ENCODE measurements around the gene CST8.

DNA sequence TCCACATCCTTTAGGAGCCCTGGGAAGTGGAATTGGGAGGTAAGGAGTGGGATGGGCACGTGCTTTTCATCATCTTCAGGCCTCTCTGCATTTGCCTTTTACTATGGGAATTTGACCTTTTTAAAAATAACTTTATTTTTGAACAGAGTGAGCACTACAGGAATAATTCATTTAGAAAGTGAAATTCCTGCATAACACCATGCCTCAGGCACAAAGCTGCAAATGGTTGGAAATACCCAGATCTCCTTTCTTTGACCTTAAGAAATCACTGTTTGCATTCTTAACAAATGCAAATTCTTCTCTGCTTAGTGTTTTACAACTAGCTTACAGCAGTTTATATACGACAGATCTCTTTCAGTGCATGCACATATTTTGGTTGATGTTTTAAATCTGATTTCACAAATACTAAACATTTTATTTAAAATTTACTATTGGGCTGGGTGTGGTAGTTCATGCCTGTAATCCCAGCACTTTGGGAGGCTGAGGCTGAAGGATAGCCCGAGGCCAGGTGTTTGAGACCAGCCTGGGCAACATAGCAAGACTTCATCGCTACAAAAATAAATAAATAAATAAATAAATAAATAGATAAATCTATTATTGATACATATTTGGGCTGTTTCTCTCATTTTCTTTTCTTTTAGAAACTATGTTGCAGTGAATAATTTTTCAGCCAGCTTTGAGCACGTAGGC is 24.5 kb downstream of the CST8 start:
- TF ChIP-seq, protein P1, sequence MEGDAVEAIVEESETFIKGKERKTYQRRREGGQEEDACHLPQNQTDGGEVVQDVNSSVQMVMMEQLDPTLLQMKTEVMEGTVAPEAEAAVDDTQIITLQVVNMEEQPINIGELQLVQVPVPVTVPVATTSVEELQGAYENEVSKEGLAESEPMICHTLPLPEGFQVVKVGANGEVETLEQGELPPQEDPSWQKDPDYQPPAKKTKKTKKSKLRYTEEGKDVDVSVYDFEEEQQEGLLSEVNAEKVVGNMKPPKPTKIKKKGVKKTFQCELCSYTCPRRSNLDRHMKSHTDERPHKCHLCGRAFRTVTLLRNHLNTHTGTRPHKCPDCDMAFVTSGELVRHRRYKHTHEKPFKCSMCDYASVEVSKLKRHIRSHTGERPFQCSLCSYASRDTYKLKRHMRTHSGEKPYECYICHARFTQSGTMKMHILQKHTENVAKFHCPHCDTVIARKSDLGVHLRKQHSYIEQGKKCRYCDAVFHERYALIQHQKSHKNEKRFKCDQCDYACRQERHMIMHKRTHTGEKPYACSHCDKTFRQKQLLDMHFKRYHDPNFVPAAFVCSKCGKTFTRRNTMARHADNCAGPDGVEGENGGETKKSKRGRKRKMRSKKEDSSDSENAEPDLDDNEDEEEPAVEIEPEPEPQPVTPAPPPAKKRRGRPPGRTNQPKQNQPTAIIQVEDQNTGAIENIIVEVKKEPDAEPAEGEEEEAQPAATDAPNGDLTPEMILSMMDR (IDR thresholded peaks at IDR 0.05): no peak
- no peak for TF ChIP-seq EP300 (IDR thresholded peaks at IDR 0.05)
